HepG2 (cell line): ENCODE data around the gene EPB41L2. TPM values are rescaled to one million over a fixed set of nuclear protein-coding genes. Genes with fewer than 3 reads are reported as not detected.

ENCODE experiments used
- MBD4 ChIP-seq: IDR thresholded peaks from 2 replicates; pipeline ENCODE4 v1.6.1; 2012; ENCODE audit warnings: low read length, inconsistent platforms, borderline replicate concordance
- NFYB ChIP-seq: sonication (generic); formaldehyde crosslinking; IDR thresholded peaks from 2 replicates; pipeline ENCODE4 v1.4.0; 2020; ENCODE audit warnings: missing genetic modification reagents
- THYN1 ChIP-seq: sonication (generic); formaldehyde crosslinking; IDR thresholded peaks from 2 replicates; pipeline ENCODE4 v1.8.1; 2023; ENCODE audit warnings: low read depth, mild to moderate bottlenecking, moderate library complexity, missing genetic modification reagents, borderline replicate concordance
- ZFP36L1 ChIP-seq: sonication (generic); formaldehyde crosslinking; IDR thresholded peaks from 2 replicates; pipeline ENCODE4 v1.8.0; 2022; ENCODE audit warnings: mild to moderate bottlenecking, missing genetic modification reagents, moderate library complexity
- ZFP36L2 ChIP-seq: sonication (generic); formaldehyde crosslinking; IDR thresholded peaks from 2 replicates; pipeline ENCODE4 v1.4.0; 2020; ENCODE audit warnings: missing genetic modification reagents
- ZNF24 ChIP-seq: fragments of 450-650 bp; IDR thresholded peaks from 2 replicates; pipeline ENCODE4 v1.6.1; 2017; ENCODE audit warnings: antibody characterized with exemption, mild to moderate bottlenecking
- ZNF44 ChIP-seq: sonication (generic); formaldehyde crosslinking; IDR thresholded peaks from 2 replicates; pipeline ENCODE4 v1.5.1; 2020; ENCODE audit warnings: mild to moderate bottlenecking, missing genetic modification reagents
- ZNF496 ChIP-seq: sonication (generic); formaldehyde crosslinking; IDR thresholded peaks from 2 replicates; pipeline ENCODE4 v1.8.1; 2023; ENCODE audit warnings: mild to moderate bottlenecking, moderate library complexity, missing genetic modification reagents; ENCODE audit not compliant: insufficient replicate concordance
- ZNF569 ChIP-seq: sonication (generic); formaldehyde crosslinking; IDR thresholded peaks from 2 replicates; pipeline ENCODE4 v1.5.0; 2020; ENCODE audit warnings: mild to moderate bottlenecking, missing genetic modification reagents, moderate library complexity, borderline replicate concordance
- polyA plus RNA-seq, 8 experiments: library from polyadenylated mRNA; depleted of rRNA in 3 of 8; stranded (reverse) in 7 of 8; unstranded in 1 of 8; fragments of >200 nt; fragmentation: Illumina TruSeq in 4 of 8; extraction: Trizol in 4 of 8; gene quantifications; 2 replicates each; pipeline versions ENCODE4 v1.2.1 to v1.2.3, GENCODE V29; 2011 to 2016; ENCODE audit warnings: low read depth in 4 of 8, missing spikeins in 1 of 8, mixed read lengths in 1 of 8; ENCODE audit not compliant: insufficient read depth in 1 of 8
- total RNA-seq, 5 experiments: library from RNA; depleted of rRNA; stranded (reverse); fragments of >200 nt; fragmentation: Illumina TruSeq; extraction: Trizol; gene quantifications; 2 replicates each; pipeline ENCODE4 v1.2.3, GENCODE V29; 2016; ENCODE audit warnings: low read depth in 1 of 5
- TF ChIP-seq, protein P1 (sequence below): sonication (generic); formaldehyde crosslinking; IDR thresholded peaks from one replicate; pipeline ENCODE4 v1.5.1; 2020; ENCODE audit warnings: mild to moderate bottlenecking, missing genetic modification reagents; ENCODE audit errors: not compliant biosample characterization
- TF ChIP-seq, protein P2 (sequence below): sonication (generic); formaldehyde crosslinking; conservative IDR thresholded peaks from 2 replicates; pipeline ENCODE4 v1.4.0; 2020; ENCODE audit warnings: missing genetic modification reagents
- TF ChIP-seq, protein P3 (sequence below): conservative IDR thresholded peaks from 2 replicates; pipeline ENCODE4 v1.6.1; 2018; ENCODE audit warnings: missing genetic modification reagents
- TF ChIP-seq, protein P4 (sequence below): sonication (generic); formaldehyde crosslinking; IDR thresholded peaks from 2 replicates; pipeline ENCODE4 v1.5.1; 2020; ENCODE audit warnings: missing genetic modification reagents, mild to moderate bottlenecking, borderline replicate concordance
- TF ChIP-seq, protein P5 (sequence below): sonication (generic); formaldehyde crosslinking; IDR thresholded peaks from 2 replicates; pipeline ENCODE4 v1.5.0; 2020; ENCODE audit warnings: missing genetic modification reagents

EPB41L2 gene
- total and polyA plus RNA-seq, 2 of the 13 experiments (the other 11 are each of a cell fraction or from before 2014, with no cell fraction given): 41.7 to 56.4 TPM

DNA sequence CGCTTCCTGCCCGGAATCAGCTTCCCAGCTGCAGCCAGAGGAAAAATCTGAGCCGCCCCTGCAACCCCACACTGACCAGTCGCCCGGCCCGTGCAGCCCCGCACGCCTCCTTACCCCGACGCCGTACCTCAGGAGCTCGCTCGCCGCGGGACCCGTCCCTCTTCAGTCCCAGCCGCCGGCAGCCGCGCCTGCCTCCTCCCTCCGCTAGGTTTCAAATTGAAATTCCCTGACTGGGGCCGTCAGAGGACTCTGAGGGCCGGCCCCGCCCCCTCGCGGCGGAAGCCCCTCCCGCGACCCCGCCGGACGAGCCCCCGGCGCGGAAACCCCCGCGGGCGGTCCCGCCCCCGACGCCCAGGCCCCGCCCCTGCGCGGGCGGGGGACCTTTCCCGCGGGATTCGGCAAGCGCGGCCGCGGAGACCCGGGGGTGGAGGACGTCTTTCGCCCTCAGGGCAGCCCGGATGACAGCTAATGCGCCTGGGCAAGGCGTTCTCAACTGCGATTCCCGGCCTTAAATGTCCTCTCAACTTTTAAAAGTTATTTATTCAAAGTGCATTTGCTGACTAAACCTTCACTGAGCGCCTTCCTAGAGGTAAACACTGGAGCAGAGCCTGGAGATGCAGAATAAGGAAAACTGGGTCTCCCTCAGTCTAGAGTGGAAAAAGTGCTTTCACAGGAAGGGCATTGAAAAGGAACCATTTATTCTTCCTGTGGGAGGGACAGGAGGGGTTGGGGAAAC, at the start of gene EPB41L2 (continued):
- TF ChIP-seq, protein P1, sequence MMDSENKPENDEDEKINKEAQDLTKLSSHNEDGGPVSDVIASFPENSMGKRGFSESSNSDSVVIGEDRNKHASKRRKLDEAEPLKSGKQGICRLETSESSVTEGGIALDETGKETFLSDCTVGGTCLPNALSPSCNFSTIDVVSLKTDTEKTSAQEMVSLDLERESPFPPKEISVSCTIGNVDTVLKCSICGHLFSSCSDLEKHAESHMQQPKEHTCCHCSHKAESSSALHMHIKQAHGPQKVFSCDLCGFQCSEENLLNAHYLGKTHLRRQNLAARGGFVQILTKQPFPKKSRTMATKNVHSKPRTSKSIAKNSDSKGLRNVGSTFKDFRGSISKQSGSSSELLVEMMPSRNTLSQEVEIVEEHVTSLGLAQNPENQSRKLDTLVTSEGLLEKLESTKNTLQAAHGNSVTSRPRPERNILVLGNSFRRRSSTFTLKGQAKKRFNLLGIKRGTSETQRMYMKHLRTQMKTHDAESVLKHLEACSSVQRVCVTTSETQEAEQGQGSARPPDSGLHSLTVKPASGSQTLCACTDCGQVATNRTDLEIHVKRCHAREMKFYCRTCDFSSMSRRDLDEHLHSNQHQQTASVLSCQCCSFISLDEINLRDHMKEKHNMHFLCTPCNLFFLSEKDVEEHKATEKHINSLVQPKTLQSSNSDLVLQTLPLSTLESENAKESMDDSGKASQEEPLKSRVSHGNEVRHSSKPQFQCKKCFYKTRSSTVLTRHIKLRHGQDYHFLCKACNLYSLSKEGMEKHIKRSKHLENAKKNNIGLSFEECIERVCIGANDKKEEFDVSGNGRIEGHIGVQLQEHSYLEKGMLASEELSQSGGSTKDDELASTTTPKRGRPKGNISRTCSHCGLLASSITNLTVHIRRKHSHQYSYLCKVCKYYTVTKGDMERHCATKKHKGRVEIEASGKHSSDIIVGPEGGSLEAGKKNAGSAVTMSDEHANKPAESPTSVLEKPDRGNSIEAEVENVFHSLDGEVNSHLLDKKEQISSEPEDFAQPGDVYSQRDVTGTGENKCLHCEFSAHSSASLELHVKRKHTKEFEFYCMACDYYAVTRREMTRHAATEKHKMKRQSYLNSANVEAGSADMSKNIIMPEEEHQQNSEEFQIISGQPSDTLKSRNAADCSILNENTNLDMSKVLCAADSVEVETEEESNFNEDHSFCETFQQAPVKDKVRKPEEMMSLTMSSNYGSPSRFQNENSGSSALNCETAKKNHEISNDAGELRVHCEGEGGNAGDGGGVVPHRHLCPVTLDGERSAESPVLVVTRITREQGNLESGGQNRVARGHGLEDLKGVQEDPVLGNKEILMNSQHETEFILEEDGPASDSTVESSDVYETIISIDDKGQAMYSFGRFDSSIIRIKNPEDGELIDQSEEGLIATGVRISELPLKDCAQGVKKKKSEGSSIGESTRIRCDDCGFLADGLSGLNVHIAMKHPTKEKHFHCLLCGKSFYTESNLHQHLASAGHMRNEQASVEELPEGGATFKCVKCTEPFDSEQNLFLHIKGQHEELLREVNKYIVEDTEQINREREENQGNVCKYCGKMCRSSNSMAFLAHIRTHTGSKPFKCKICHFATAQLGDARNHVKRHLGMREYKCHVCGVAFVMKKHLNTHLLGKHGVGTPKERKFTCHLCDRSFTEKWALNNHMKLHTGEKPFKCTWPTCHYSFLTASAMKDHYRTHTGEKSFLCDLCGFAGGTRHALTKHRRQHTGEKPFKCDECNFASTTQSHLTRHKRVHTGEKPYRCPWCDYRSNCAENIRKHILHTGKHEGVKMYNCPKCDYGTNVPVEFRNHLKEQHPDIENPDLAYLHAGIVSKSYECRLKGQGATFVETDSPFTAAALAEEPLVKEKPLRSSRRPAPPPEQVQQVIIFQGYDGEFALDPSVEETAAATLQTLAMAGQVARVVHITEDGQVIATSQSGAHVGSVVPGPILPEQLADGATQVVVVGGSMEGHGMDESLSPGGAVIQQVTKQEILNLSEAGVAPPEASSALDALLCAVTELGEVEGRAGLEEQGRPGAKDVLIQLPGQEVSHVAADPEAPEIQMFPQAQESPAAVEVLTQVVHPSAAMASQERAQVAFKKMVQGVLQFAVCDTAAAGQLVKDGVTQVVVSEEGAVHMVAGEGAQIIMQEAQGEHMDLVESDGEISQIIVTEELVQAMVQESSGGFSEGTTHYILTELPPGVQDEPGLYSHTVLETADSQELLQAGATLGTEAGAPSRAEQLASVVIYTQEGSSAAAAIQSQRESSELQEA (CRISPR knock-in tag): no peak
- TF ChIP-seq ZNF496 (CRISPR knock-in tag): no peak
- TF ChIP-seq MBD4: no peak
- TF ChIP-seq ZNF569 (CRISPR knock-in tag): no peak
- TF ChIP-seq ZNF24: no peak
- no peak for TF ChIP-seq ZNF44 (CRISPR knock-in tag)
- TF ChIP-seq THYN1 (CRISPR knock-in tag): no peak
- TF ChIP-seq, protein P2, sequence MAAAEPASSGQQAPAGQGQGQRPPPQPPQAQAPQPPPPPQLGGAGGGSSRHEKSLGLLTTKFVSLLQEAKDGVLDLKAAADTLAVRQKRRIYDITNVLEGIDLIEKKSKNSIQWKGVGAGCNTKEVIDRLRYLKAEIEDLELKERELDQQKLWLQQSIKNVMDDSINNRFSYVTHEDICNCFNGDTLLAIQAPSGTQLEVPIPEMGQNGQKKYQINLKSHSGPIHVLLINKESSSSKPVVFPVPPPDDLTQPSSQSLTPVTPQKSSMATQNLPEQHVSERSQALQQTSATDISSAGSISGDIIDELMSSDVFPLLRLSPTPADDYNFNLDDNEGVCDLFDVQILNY (CRISPR knock-in tag): no peak; the same call in 1 of the 2 replicates
- no peak for TF ChIP-seq NFYB (CRISPR knock-in tag)
- TF ChIP-seq, protein P3, sequence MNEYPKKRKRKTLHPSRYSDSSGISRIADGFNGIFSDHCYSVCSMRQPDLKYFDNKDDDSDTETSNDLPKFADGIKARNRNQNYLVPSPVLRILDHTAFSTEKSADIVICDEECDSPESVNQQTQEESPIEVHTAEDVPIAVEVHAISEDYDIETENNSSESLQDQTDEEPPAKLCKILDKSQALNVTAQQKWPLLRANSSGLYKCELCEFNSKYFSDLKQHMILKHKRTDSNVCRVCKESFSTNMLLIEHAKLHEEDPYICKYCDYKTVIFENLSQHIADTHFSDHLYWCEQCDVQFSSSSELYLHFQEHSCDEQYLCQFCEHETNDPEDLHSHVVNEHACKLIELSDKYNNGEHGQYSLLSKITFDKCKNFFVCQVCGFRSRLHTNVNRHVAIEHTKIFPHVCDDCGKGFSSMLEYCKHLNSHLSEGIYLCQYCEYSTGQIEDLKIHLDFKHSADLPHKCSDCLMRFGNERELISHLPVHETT (CRISPR knock-in tag): peak; percentile 38; the same call in 1 of the 2 replicates
- TF ChIP-seq ZFP36L1: no peak
- TF ChIP-seq, protein P4, sequence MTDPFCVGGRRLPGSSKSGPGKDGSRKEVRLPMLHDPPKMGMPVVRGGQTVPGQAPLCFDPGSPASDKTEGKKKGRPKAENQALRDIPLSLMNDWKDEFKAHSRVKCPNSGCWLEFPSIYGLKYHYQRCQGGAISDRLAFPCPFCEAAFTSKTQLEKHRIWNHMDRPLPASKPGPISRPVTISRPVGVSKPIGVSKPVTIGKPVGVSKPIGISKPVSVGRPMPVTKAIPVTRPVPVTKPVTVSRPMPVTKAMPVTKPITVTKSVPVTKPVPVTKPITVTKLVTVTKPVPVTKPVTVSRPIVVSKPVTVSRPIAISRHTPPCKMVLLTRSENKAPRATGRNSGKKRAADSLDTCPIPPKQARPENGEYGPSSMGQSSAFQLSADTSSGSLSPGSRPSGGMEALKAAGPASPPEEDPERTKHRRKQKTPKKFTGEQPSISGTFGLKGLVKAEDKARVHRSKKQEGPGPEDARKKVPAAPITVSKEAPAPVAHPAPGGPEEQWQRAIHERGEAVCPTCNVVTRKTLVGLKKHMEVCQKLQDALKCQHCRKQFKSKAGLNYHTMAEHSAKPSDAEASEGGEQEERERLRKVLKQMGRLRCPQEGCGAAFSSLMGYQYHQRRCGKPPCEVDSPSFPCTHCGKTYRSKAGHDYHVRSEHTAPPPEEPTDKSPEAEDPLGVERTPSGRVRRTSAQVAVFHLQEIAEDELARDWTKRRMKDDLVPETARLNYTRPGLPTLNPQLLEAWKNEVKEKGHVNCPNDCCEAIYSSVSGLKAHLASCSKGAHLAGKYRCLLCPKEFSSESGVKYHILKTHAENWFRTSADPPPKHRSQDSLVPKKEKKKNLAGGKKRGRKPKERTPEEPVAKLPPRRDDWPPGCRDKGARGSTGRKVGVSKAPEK (CRISPR knock-in tag): no peak; the same call in 1 of the 2 replicates
- TF ChIP-seq ZFP36L2 (CRISPR knock-in tag): no peak
- TF ChIP-seq, protein P5, sequence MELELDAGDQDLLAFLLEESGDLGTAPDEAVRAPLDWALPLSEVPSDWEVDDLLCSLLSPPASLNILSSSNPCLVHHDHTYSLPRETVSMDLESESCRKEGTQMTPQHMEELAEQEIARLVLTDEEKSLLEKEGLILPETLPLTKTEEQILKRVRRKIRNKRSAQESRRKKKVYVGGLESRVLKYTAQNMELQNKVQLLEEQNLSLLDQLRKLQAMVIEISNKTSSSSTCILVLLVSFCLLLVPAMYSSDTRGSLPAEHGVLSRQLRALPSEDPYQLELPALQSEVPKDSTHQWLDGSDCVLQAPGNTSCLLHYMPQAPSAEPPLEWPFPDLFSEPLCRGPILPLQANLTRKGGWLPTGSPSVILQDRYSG: no peak
